CD14-positive monocyte (primary cell): ENCODE measurements around the gene CHST15. TPM values are rescaled to one million over a fixed set of nuclear protein-coding genes. Genes with fewer than 3 reads are reported as not detected.

Source experiments
- DNase-seq, 3 donors: peaks; one replicate each; pipeline ENCODE4 v3.0.0-alpha.2; 2011 to 2022
- H2AFZ ChIP-seq: 2 replicates; pipeline ENCODE4 v1.6.0; 2012; ENCODE audit warnings: mild to moderate bottlenecking, low read depth, low read length, inconsistent platforms; ENCODE audit not compliant: insufficient read depth, poor library complexity, severe bottlenecking
- H3K27ac ChIP-seq, 2 donors: 1 replicate in 1 of 2; 2 replicates in 1 of 2; pipeline ENCODE4 v1.5.1; 2012 to 2013; ENCODE audit warnings: low read length in 2 of 2, control low read depth in 1 of 2, inconsistent platforms in 1 of 2, low read depth in 1 of 2, mild to moderate bottlenecking in 1 of 2
- H3K27me3 ChIP-seq, 2 donors: one replicate each; pipeline versions ENCODE4 v1.6.0 to v1.6.1; 2011 to 2013; ENCODE audit warnings: low read length in 2 of 2; ENCODE audit not compliant: control insufficient read depth in 2 of 2, insufficient read depth in 2 of 2
- H3K36me3 ChIP-seq, 2 donors: replicated peaks in 1 of 2; 1 replicate in 1 of 2; 2 replicates in 1 of 2; pipeline versions ENCODE4 v1.5.1 to v1.6.1; 2012 to 2013; ENCODE audit warnings: low read length in 2 of 2, control low read depth in 1 of 2, inconsistent platforms in 1 of 2, mild to moderate bottlenecking in 1 of 2; ENCODE audit not compliant: insufficient read depth in 2 of 2, control insufficient read depth in 1 of 2
- H3K4me1 ChIP-seq, 2 donors: 1 replicate in 1 of 2; 2 replicates in 1 of 2; pipeline versions ENCODE4 v1.5.1 to v1.6.1; 2012 to 2013; ENCODE audit warnings: low read length in 2 of 2, control low read depth in 1 of 2, inconsistent platforms in 1 of 2, mild to moderate bottlenecking in 1 of 2, moderate library complexity in 1 of 2; ENCODE audit not compliant: insufficient read depth in 2 of 2, control insufficient read depth in 1 of 2
- H3K4me2 ChIP-seq: replicated peaks from 2 replicates; pipeline ENCODE3; 2012; ENCODE audit warnings: low read length, moderate library complexity, mild to moderate bottlenecking; ENCODE audit not compliant: poor library complexity, severe bottlenecking; ENCODE audit errors: extremely low read depth
- H3K4me3 ChIP-seq, 3 experiments: fragments of 200-600 bp in 1 of 3; sonication (generic) in 1 of 3; replicated peaks in 1 of 3; 1 replicate in 2 of 3; 2 replicates in 1 of 3; pipeline ENCODE4 v1.5.1; 2011 to 2013; ENCODE audit warnings: low read length in 3 of 3, mild to moderate bottlenecking in 3 of 3, control low read depth in 2 of 3, low read depth in 2 of 3, inconsistent platforms in 1 of 3, moderate library complexity in 1 of 3
- H3K79me2 ChIP-seq: 2 replicates; pipeline ENCODE4 v1.6.0; 2012; ENCODE audit warnings: mild to moderate bottlenecking, control low read depth, inconsistent platforms, low read length, moderate library complexity; ENCODE audit not compliant: insufficient read depth
- H3K9ac ChIP-seq: 2 replicates; pipeline ENCODE4 v1.6.0; 2017; ENCODE audit warnings: low read length, mild to moderate bottlenecking; ENCODE audit not compliant: insufficient read depth, poor library complexity, severe bottlenecking
- H3K9me3 ChIP-seq, 2 donors: replicated peaks in 1 of 2; 1 replicate in 1 of 2; 2 replicates in 1 of 2; pipeline versions ENCODE4 v1.5.1 to v1.6.1; 2012 to 2013; ENCODE audit warnings: low read length in 2 of 2, control low read depth in 1 of 2; ENCODE audit not compliant: control insufficient read depth in 1 of 2, insufficient read depth in 1 of 2
- H4K20me1 ChIP-seq: 2 replicates; pipeline ENCODE4 v1.6.0; 2012; ENCODE audit warnings: mild to moderate bottlenecking, low read length, control low read depth, moderate library complexity; ENCODE audit not compliant: insufficient read depth
- H3K27ac Mint-ChIP-seq, 7 donors: one replicate each; pipeline ENCODE4 v1.8.0; 2020; ENCODE audit warnings: mild to moderate bottlenecking in 7 of 7, mixed read lengths in 7 of 7, moderate library complexity in 6 of 7, inconsistent platforms in 2 of 7
- H3K27me3 Mint-ChIP-seq, 3 donors: one replicate each; pipeline ENCODE4 v1.8.0; 2021 to 2022; ENCODE audit warnings: low read depth in 3 of 3, mild to moderate bottlenecking in 3 of 3, mixed read lengths in 3 of 3, moderate library complexity in 3 of 3, inconsistent platforms in 1 of 3
- H3K36me3 Mint-ChIP-seq, 2 donors: one replicate each; pipeline ENCODE4 v1.8.0; 2020; ENCODE audit warnings: mixed read lengths in 2 of 2, inconsistent platforms in 1 of 2, mild to moderate bottlenecking in 1 of 2
- H3K4me1 Mint-ChIP-seq: one replicate; pipeline ENCODE4 v1.8.0; 2020; ENCODE audit warnings: mild to moderate bottlenecking, mixed read lengths
- H3K4me3 Mint-ChIP-seq, 2 donors: one replicate each; pipeline ENCODE4 v1.8.0; 2020; ENCODE audit warnings: mild to moderate bottlenecking in 2 of 2, mixed read lengths in 2 of 2, moderate library complexity in 1 of 2
- H3K9me3 Mint-ChIP-seq, 7 donors: one replicate each; pipeline ENCODE4 v1.8.0; 2020 to 2022; ENCODE audit warnings: mixed read lengths in 7 of 7, mild to moderate bottlenecking in 6 of 7, moderate library complexity in 6 of 7, inconsistent platforms in 2 of 7
- CTCF ChIP-seq: fragments of 200-600 bp; IDR thresholded peaks from one replicate; pipeline ENCODE4 v1.8.0; 2022; ENCODE audit warnings: antibody characterized with exemption, mild to moderate bottlenecking
- WGBS: methylation state at CpG from one replicate; pipeline ENCODE4 v1.1.5; 2013; ENCODE audit warnings: missing lambda C conversion rate; ENCODE audit not compliant: insufficient coverage; 5-methylcytosine and 5-hydroxymethylcytosine counted together
- intact Hi-C, 2 donors: fragments of 100-400 bp; cut with micrococcal nuclease; formaldehyde crosslinking; loops; one replicate each; pipeline versions ENCODE4 v1.15.0 to v1.15.1; 2023
- polyA plus RNA-seq, 3 donors: library from polyadenylated mRNA; depleted of rRNA in 1 of 3; unstranded in 2 of 3; stranded (reverse) in 1 of 3; fragments of 300-500 nt in 2 of 3; fragments of >200 nt in 1 of 3; fragmentation: Illumina TruSeq in 2 of 3; gene quantifications; 1 replicate in 2 of 3; 2 replicates in 1 of 3; pipeline ENCODE4 v1.2.3, GENCODE V29; 2012 to 2021

The CHST15 gene
- polyA plus RNA-seq, 3 donors: 54.4 to 106 (median 87.5) TPM

GRCh38 chr10:123967626-123968243 lies 125.7 kb downstream of the CHST15 start:
- H3K27ac ChIP-seq: no peak overlapping the region
- no peaks in the 10 kb centered on the region for H4K20me1 ChIP-seq
- H3K36me3 ChIP-seq: no peaks in the 10 kb centered on the region
- H2AFZ ChIP-seq: no peak overlapping the region
- H3K9me3 ChIP-seq: no peaks in the 10 kb centered on the region
- H3K27me3 Mint-ChIP-seq: peaks cover 41 to 79% (median 61%) of the 10 kb centered on the region in 3 donors
- H3K4me3 Mint-ChIP-seq: no peak overlapping the region
- H3K9me3 Mint-ChIP-seq: peaks cover 0 to 5% (median 3%) of the 10 kb centered on the region in 7 donors
- WGBS: 6% methylated on average over 15 of the region's 19 CpGs
- no peak overlapping the region for H3K4me2 ChIP-seq
- no peak overlapping the region for H3K27ac Mint-ChIP-seq
- TF ChIP-seq CTCF: peak; percentile 91
- H3K27me3 ChIP-seq: peaks cover 8 to 43% of the 10 kb centered on the region in 2 donors
- H3K9ac ChIP-seq: no peak overlapping the region
- H3K4me1 ChIP-seq: no peaks in the 10 kb centered on the region
- DNase-seq: peak; percentile 13 to 44 (median 31)
- no peaks in the 10 kb centered on the region for H3K4me1 Mint-ChIP-seq
- no peak overlapping the region for H3K4me3 ChIP-seq
- H3K79me2 ChIP-seq: no peaks in the 10 kb centered on the region
- intact Hi-C loops: loop anchor here (2.0 to 10.0 kb wide), 3 partner anchors 385 to 833 kb away; partner anchors contain the start of gene HMX3 (in 1 of the 2)
- peaks cover 0 to 5% of the 10 kb centered on the region in 2 donors for H3K36me3 Mint-ChIP-seq

- Mint-ChIP-seq H3K27me3 (peaks cover 38 to 79% (median 60%) of the 10 kb centered on the region in 3 donors), H3K4me3 (no peak overlapping the region), H3K9me3 (peaks cover 0 to 4% (median 3%) of the 10 kb centered on the region in 7 donors), H3K27ac (no peak overlapping the region), H3K36me3 (peaks cover 0 to 5% of the 10 kb centered on the region in 2 donors), H3K4me1 (no peaks in the 10 kb centered on the region)
- Histone ChIP-seq H3K27me3 (peaks cover 8 to 42% of the 10 kb centered on the region in 2 donors), H3K4me2 (no peak overlapping the region), H2AFZ (no peak overlapping the region), H3K79me2 (no peaks in the 10 kb centered on the region), H4K20me1 (no peaks in the 10 kb centered on the region), H3K9me3 (no peaks in the 10 kb centered on the region), H3K27ac (no peak overlapping the region), H3K36me3 (no peaks in the 10 kb centered on the region), H3K4me1 (no peaks in the 10 kb centered on the region), H3K9ac (no peak overlapping the region), H3K4me3 (no peak overlapping the region)
- TF ChIP-seq CTCF: no peak
- WGBS: 33% methylated on average over 2 of the region's 7 CpGs
- no peak for DNase-seq
- intact Hi-C loops: loop anchor here in 1 of 2 donors (5.0 to 10.0 kb wide), 2 partner anchors 385 to 832 kb away; partner anchors contain the start of gene HMX3
These were observed 126.5 kb downstream of the CHST15 start for GRCh38 chr10:123966896-123967231.
